Measurements from ENCODE around the gene ANKRD27.
"Not testable (repeated sequence)": the region's sequence is repeated elsewhere in the genome, so short reads cannot be mapped to it uniquely, and the experiment has no call there.

Gene ANKRD27

DNA sequence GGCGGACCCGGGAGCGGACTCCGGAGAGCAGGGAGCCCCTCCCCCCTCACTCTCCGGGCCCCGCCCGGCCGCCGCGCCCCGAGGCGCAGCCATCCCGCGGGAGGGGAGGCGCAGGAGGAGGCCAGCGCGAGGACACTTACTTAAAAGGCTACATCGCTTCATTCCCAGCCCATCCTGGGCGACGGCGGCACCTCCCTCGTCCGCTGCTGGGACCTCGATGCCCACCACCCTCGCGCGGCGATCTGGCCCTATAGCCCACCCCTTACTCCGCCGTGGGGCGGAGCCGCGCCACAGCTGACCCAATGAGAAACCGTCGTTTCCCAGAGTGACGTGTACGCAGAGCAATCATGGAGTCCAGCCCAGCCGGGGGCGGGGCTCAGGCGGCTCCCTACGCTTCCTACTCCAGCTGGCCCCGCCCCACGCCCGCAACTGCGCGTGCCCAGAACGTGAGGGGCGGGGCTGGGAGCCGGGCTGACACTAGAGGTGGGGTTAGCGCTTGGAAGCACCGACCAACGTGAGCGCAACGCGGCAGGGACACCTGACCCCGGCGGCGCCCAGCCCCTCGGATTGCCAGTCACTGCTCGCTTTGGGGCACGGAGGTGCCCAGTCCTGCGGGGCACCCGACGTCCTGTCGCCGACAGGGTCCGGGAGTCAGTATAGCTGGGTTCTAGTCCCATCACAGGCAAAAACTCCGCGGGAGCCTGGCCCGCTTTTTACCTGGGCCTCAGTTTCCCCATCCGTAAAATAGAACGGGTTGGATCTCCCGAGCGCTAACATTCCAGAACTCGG lies at the start of gene ANKRD27:
TSS of gene ANKRD27 (minus strand) at position 250 of the 789 bp plus-strand sequence. CDS start 16,165 bp downstream, outside the sequence.
- DNase-seq (ENCODE audit: low read depth) = peak; percentile 98

GRCh38 chr19:32720936-32721250 lies 45.9 kb upstream of the ANKRD27 start:
- DNase-seq (ENCODE audit: low read depth) = no peak

DNA sequence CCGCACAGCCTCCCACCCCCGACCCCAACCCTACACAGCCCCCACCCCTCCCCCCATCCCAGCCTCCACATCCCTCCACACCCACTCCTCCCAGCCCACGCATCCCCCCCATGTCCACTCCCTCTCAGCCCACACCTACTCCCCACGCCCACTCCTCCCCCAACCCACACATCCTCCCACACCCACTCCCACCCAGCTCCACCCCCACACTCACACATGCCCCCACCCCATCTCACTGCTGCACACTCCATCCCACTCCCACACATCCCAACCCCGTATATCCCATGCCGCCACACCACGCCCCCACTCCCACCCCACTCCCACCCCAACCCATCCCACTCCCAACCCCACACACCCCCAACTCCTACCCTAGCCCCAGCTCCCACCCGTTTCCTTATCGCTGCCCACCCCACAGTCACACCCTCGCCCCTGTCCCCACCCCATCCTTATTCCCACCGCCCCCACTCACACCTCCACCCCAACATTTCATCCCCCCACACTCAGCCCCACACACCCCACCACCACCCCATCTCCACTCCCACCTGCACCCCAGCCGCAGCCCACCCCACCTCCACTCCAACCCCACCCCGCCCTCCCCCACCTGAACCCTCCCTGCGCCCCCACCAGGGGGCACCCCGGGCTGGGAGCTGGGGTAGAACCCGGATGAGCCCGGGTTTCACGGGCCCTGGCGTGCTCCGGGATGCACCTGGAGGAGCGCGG lies 45.4 kb upstream of the ANKRD27 start:
- DNase-seq (ENCODE audit: low read depth) = no peak

- DNase-seq (ENCODE audit: low read depth) = no peak
Measured at GRCh38 chr19:32719611-32720059, 44.7 kb upstream of the ANKRD27 start, which contains the start of gene TDRD12. TSS of gene TDRD12 (plus strand) at chr19:32719767. CDS start at chr19:32720073, 306 bp downstream.

DNA sequence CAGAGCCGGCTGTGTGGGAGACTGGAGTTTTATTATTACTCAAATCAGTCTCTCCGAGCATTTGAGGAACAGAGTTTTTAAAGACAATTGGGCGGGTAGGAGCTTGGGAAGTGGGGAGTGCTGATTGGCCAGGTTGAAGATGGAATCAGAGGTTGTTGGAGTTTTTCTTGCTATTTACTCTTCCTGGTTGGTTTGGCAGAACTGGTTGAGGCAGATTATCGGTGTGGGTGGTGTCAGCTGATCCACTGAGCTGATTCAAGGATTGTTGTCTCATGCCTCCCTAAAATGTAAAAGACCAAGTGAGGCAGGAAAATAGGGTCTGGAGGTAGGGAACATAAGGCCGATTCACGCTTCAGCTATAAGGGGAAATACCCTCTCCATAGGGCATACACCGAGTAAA lies 43.3 kb upstream of the ANKRD27 start:
- DNase-seq (ENCODE audit: low read depth) = no peak

DNA sequence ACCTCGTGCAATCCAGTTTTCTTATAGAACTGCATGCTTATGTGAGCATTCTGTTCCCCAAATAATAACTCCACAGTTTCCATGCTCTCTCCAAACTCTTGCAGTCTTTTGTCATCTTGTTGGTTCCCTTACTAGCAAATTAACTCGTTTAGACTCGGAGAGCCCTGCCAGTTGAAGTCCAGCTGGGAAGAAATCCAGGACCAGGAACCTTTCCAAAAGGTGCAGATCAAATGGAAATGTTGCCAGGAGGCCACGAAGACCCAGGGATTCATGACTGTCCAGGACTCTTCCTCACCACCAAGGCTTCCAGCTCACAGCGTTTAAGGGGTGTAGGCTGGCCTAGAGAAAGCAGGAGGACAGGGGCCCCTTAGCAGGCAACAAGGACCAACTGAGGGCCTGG lies 42.5 kb upstream of the ANKRD27 start:
- DNase-seq (ENCODE audit: low read depth) = no peak

DNA sequence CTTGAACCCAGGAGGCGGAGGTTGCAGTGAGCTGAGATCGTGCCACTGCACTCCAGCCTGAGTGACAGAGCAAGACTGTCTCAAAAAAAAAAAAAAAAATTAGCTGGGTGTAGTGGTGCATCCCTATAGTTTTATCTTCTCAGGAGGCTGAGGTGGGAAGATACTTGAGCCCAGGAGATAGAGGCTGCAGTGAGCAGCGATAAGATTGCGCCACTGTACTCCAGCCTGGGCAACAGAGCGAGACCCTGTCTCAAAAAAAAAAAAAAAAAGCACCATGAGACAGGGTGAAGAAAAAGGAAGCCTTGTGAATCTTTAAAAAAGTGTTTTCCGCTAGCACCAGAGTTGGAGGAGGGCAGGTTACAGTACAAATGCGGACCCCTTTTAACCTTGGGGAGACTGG lies 41.2 kb upstream of the ANKRD27 start:
- not testable (repeated sequence) for DNase-seq (ENCODE audit: low read depth)

DNA sequence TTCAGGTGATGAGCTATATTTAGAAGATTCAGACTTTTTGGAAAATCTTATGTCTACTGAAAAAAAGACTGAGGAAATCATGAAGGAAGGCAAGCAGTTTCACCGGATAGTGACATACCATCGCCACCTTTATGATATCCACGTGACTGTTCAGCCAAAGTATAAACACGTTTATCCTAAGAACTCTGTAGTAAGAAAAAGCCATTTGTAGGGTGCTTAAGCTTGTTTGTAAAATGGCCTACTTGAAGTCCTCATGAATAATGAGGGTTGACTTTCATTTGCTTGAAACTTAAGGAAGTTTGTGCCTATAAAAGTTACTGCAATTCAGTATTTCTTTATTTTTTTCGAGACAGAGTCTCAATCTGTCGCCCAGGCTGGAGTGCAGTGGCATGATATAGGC lies 36.8 kb upstream of the ANKRD27 start:
- no peak for DNase-seq (ENCODE audit: low read depth)

GRCh38 chr19:32709032-32709431 lies 34.1 kb upstream of the ANKRD27 start:
- no peak for DNase-seq (ENCODE audit: low read depth)

DNA sequence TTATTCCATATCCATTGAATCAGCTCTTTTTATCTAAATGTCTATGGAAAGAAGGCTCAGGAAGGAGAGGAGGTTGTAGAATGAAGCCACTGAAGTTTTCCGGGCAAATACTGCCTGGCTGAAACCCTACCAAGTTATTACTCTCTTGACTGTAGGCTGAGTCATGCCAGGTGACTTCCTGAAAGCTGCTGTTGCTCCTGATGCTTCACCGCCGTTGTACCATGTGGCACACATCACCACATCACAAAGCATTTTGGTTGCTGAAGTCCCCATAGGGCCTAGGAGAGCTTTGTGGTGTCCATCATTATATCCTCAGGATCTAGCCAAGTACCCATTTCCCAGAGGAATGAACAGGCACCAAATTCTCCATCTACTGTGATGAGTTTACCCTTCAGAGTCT lies 33.5 kb upstream of the ANKRD27 start:
- peak; percentile 16 for DNase-seq (ENCODE audit: low read depth)

DNA sequence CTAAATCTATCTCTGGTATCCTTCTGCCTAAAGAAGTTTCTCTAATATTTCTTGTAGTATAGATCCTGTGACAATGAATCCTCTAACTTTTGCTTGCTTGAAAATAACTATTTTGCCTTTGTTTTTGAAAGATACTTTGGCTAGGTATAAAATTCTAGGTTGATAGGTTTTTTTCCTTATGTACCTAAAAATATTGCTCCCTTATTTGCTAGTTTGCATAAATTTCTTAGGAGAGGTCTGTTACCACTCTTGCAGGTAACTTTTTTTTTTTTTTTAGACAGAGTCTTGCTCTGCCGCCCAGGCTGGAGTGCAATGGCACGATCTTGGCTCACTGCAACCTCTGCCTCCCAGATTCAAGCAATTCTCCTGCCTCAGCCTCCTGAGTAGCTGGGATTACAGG lies 29.0 kb upstream of the ANKRD27 start:
- not testable (repeated sequence) for DNase-seq (ENCODE audit: low read depth)

DNA sequence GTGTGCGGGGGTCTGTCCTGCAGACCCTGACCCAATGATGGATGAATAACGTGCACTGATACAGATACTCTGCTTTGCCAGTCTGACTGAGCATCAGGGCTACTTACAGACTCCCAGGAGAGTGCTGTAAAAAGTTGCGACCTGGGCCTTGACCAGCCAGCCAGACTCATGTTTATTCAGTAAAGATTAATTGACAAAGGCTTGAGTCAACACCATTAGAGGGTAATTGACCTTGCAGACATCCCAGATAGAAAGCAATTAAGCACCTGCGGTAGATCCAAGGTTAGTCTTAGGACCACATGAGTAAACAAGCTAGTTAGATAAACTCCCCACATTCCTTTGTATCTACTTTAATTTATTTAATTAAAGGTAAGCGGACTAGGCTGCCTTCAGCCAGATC lies 27.0 kb upstream of the ANKRD27 start:
- no peak for DNase-seq (ENCODE audit: low read depth)

DNA sequence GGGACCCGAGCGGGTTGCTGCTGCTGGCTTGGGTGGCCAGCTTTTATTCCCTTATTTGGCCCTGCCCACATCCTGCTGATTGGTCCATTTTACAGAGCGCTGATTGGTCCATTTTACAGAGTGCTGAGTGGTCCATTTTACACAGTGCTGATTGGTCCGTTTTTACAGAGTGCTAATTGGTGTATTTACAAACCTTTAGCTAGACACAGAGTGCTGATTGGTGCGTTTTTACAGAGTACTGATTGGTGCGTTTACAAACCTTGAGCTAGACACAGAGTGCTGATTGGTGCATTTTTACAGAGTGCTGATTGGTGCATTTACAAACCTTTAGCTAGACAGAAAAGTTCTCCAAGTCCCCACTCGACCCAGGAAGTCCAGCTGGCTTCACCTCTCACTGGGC lies 25.1 kb upstream of the ANKRD27 start:
- DNase-seq (ENCODE audit: low read depth) = not testable (repeated sequence)

DNA sequence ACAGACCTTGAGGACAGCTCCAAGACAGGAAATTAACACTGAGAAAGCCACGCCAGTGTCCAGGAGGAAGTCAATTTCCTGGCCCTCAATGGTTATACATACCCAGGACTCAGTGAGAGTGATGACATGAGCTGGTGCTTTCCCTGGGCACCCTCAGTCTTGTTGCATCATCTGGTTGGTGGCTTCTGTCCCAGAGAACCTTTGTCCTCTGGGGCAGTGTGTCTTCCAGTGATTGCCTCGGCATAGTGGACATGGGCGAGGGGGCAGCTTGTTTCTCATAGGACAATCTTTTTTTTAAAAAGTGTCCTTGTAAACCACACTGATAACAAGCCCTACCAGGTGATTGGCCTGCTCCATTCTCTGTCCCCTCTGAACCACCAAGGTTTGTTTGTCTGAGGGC lies 21.8 kb upstream of the ANKRD27 start:
- not testable (repeated sequence) for DNase-seq (ENCODE audit: low read depth)

DNA sequence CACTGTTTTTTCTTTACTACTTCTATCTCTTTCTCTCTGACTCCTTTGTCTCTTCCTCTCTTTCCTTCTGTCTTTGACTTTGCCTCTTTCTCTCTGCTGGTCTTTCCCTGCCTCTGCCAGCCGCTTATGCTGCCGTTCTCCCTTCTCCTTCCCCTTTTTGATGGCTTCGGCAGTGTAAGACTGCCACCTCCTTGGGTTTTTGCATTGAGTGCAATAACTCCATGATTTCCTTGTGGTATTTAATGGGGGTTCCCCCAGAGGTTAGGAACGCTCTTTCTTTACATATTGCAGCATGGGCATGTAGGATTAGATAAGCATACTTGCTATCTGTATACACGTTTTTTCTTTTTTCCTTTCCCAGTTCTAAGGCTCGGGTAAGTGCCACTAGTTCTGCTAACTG lies 20.5 kb upstream of the ANKRD27 start:
- not testable (repeated sequence) for DNase-seq (ENCODE audit: low read depth)

GRCh38 chr19:32694851-32695250 lies 19.9 kb upstream of the ANKRD27 start:
- not testable (repeated sequence) for DNase-seq (ENCODE audit: low read depth)

GRCh38 chr19:32694316-32694715 lies 19.3 kb upstream of the ANKRD27 start:
- DNase-seq (ENCODE audit: low read depth) = not testable (repeated sequence)

- DNase-seq (ENCODE audit: low read depth) = not testable (repeated sequence)
Measured at GRCh38 chr19:32693151-32694108, 18.4 kb upstream of the ANKRD27 start.

DNA sequence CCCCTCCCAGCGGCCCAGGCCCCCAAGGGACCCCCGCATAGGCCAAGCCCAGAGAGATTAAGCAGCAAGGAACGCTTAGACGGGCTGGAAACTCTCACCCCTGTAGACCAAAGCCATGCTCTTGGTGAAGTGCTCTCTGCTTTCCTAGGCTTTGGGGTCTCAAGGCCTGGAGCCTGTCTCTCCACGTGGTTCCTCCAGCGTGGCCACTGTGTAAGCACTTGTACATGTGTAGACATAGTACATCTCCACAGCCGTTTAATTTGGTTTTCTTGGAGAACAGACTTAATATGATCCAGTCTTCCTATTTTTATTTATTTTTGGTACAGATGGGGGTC lies 17.7 kb upstream of the ANKRD27 start:
- DNase-seq (ENCODE audit: low read depth) = no peak

DNA sequence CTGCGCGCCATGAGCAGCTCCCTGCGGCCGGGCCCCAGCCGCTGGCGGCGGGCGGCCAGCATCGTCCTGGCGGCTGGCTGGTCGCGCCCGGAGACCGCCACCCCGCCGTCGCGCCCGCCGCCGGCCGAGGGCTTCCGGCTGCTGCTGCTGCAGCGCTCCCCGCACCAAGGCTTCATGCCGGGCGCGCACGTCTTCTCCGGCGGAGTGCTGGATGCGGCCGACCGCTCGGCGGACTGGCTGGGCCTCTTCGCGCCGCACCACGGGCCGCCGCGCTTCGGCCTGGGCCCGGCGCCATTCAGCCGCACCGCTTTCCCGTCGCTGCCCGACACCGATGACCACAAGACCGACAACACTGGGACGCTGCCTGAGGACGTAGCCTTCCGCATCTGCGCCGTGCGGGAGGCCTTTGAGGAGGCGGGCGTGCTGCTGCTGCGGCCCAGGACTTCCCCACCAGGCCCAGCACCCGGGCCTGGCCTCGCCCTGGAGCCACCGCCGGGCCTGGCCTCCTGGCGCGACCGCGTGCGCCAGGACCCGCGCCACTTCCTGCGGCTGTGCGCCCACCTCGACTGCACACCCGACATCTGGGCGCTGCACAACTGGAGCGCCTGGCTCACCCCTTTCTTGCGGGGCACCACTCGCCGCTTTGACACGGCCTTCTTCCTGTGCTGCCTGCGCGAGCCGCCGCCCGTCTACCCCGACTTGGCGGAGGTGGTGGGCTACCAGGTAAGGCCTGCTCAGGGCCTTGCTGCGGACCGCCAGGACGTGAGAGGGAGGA lies 17.2 kb upstream of the ANKRD27 start:
- peak; percentile 37 for DNase-seq (ENCODE audit: low read depth)

DNA sequence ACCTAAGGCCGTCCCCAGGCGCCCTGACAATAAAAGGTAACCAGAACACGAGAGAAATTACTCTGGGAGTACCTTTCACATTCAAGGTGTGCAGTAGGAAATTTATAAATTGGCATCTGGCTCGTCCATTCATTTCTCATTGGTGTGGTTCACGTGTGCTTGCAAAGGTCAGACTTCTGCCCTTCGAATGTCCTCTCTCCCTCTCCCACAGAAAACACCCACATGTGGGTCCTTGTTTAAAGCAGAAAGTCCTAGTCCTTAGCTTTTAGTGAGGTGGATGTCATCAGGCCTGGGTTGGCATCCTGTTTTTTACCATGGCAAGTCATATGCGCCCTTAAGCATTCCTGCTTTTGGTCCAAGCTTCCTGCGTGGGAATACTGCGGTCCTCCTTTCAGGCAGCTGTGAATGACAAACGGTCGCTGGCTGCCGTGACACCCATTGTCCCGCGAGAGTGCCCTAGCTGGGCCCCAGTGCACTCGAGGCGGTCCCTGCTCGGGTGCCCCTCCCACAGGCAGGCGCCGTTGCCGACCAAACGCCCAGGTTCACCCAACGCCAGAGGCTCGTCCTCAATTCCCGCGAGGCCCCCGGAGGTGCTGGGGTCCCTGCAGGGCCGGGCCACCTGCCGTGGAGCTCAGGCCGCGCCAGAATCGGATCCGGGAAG lies 16.4 kb upstream of the ANKRD27 start, which contains the start of gene NUDT19:
TSS of gene NUDT19 (plus strand) at position 531 of the 661 bp plus-strand sequence. CDS start 140 bp downstream, outside the sequence.
- DNase-seq (ENCODE audit: low read depth) = peak; percentile 64
